ENCODE data around the gene ZC3H13.
"Not testable (repeated sequence)": the region's sequence is repeated elsewhere in the genome, so short reads cannot be mapped to it uniquely, and the experiment has no call there.

Gene ZC3H13

GRCh38 chr13:46004491-46004890 lies 48.1 kb downstream of the ZC3H13 start:
- no peak for DNase-seq

- no peak for DNase-seq
These were observed 55.9 kb downstream of the ZC3H13 start for GRCh38 chr13:45996631-45997030.

GRCh38 chr13:45995245-45995644 lies 57.3 kb downstream of the ZC3H13 start:
- no peak for DNase-seq

GRCh38 chr13:45994752-45995151 lies 57.8 kb downstream of the ZC3H13 start:
- no peak for DNase-seq

GRCh38 chr13:45989607-45990006 lies 62.9 kb downstream of the ZC3H13 start:
- DNase-seq: no peak

GRCh38 chr13:45981127-45981526 lies 71.4 kb downstream of the ZC3H13 start:
- DNase-seq: not testable (repeated sequence)

- DNase-seq: no peak
These were observed 77.2 kb downstream of the ZC3H13 start for GRCh38 chr13:45975337-45975736.

- no peak for DNase-seq
These were observed 78.0 kb downstream of the ZC3H13 start for GRCh38 chr13:45974500-45974899.

- DNase-seq: no peak
These were observed 85.0 kb downstream of the ZC3H13 start for GRCh38 chr13:45967589-45967988.

GRCh38 chr13:45966715-45967114 lies 85.8 kb downstream of the ZC3H13 start:
- DNase-seq: no peak

- no peak for DNase-seq
These were observed 91.1 kb downstream of the ZC3H13 start for GRCh38 chr13:45961468-45961867.

- no peak for DNase-seq
These were observed 97.4 kb downstream of the ZC3H13 start for GRCh38 chr13:45954836-45955800.

- DNase-seq: no peak
These were observed 99.5 kb downstream of the ZC3H13 start for GRCh38 chr13:45953082-45953481.

- DNase-seq: no peak
These were observed 100.8 kb downstream of the ZC3H13 start for GRCh38 chr13:45951724-45952123.

GRCh38 chr13:45951166-45951565 lies 101.4 kb downstream of the ZC3H13 start:
- no peak for DNase-seq

GRCh38 chr13:45950386-45951000 lies 102.1 kb downstream of the ZC3H13 start:
- DNase-seq: no peak

- no peak for DNase-seq
These were observed 103.4 kb downstream of the ZC3H13 start for GRCh38 chr13:45949161-45949560.

- DNase-seq: no peak
These were observed 108.6 kb downstream of the ZC3H13 start for GRCh38 chr13:45943965-45944364.

- no peak for DNase-seq
These were observed 109.4 kb downstream of the ZC3H13 start for GRCh38 chr13:45943120-45943519.

- DNase-seq: no peak
These were observed 111.3 kb downstream of the ZC3H13 start for GRCh38 chr13:45941261-45941660.

GRCh38 chr13:45940061-45940460 lies 112.5 kb downstream of the ZC3H13 start:
- DNase-seq: no peak

- DNase-seq: no peak
These were observed 115.9 kb downstream of the ZC3H13 start for GRCh38 chr13:45936621-45937020.

GRCh38 chr13:45934283-45934682 lies 118.3 kb downstream of the ZC3H13 start:
- DNase-seq: no peak

- DNase-seq: no peak
These were observed 119.2 kb downstream of the ZC3H13 start for GRCh38 chr13:45933203-45933908.
